ENCODE results near the gene OR6C2.
"Not testable (repeated sequence)": the region's sequence is repeated elsewhere in the genome, so short reads cannot be mapped to it uniquely, and the experiment has no call there.

The OR6C2 gene

DNA sequence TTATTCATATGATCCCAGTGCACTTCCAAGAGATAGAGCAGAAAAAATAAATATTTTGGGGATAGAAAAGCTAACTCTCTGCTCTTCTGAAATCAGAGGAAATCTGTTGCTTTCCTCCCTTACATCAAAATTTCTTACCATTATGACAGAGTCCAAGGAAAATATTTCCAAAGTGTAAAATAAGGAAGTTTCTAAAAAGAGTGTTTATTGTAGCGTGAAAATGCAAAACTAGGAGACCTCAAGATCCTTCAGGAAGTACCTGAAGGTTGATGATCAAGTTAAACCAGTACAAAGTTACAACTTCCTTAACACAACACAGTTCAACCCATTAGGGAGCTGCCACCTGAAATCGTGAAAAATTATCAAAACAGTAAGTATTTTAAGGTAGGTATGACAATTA lies at the start of gene OR6C2:
Gene OR6C2, plus strand, starts transcription at position 301 of the 400 bp plus-strand sequence. CDS start 8,138 bp downstream, outside the sequence.
- H3K27ac ChIP-seq, result no peak within 1 kb of the TSS
- DNase-seq (ENCODE audit: low read depth, low spot score), result no peak

DNA sequence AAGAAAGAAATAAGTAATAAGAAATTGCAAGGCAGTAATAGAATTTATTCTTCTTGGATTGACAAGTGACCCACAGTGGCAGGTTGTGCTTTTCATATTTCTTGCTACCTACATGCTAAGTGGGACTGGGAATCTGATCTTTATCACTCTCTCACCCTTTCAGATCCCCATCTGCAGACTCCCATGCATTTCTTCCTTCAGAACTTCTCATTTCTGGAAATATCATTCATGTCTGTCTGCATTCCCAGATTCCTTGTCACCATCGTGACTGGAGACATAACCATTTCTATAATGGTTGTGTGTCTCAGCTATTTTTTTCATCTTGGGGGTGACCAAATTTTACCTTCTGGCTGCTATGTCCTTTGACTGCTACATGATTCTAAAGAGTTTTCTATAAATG lies 47.5 kb upstream of the OR6C2 start:
- no peak for DNase-seq (ENCODE audit: low read depth, low spot score)
- H3K27ac ChIP-seq, result no peak overlapping the region

DNA sequence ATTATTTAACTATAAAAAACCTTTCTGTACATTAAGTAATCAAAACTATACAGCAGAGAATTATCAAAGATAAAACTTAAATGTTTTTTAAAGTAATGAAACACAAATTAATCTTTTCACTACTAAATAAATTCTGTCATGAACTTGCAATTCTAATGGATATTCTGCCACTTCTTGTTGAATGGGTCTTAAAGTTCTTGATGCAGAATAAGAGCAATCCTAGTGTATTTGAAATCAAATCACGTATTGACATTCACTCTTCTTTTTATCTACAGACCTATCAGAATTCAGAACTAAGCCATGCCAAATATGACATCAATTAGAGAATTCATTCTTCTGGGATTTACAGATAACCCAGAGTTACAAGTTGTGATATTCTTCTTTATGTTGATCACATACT lies 43.6 kb upstream of the OR6C2 start, which contains the start of gene OR6C65:
Gene OR6C65, plus strand, starts transcription at position 301 of the 400 bp plus-strand sequence. Its CDS starts 0 bp downstream, at position 301.
- H3K27ac ChIP-seq, result no peak within 1 kb of the TSS
- DNase-seq (ENCODE audit: low read depth, low spot score), result no peak

DNA sequence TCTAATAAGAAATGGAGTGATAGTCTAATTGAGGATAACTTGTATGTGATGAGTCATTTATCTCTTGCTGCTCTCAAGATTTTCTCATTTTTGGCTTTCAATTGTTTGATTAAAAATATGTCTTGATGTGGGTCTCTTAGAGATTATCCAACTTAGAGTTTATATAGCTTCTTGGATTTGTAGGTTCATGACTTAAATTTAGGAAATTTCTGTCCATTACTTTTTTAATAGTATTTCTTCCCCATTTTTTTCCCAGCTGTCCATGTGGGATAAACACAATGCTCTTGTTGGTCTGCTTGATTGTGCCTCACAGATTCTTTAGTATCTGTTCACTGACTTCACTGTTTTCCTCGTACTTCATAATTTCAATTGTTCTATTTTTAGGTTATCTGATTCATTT lies 36.0 kb upstream of the OR6C2 start:
- no peak overlapping the region for H3K27ac ChIP-seq
- DNase-seq (ENCODE audit: low read depth, low spot score), result no peak

DNA sequence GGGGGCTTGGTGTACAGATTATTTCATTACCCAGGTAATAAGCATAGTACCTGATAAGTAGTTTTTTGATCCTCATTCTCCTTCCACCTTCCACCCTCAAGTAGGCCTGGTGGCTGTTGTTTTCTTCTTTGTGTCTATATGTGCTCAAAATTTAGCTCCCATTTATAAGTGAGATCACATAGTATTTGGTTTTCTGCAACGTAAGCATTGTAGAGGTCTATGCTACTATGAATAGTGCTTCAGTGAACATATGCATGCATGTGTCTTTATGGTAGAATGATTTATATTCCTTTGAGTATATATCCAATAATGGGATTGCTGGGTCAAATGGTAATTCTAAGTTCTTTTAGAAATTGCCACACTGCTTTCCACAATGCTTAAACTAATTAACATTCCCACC lies 34.7 kb upstream of the OR6C2 start:
- DNase-seq (ENCODE audit: low read depth, low spot score); H3K27ac ChIP-seq: not testable (repeated sequence)

DNA sequence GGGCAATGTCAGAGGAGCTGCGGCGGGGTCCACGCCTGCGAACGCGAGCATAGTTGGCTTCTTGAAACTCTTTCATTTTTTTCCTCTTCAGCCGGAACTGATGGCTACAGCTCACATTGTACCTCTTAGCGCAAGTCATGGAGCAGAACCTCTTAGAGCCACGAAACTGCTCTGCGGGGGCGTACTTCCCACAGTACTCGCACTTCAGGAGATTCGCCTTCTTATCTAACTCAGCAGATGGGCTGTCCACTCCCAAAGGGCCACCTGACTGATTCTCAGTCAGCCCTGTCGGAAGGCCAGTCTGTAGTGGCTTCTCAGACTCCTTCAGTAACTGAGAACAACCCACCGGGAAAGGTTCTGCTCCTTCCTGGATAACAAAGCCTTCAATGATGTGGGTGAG lies 31.7 kb upstream of the OR6C2 start:
- DNase-seq (ENCODE audit: low read depth, low spot score); H3K27ac ChIP-seq: not testable (repeated sequence)

DNA sequence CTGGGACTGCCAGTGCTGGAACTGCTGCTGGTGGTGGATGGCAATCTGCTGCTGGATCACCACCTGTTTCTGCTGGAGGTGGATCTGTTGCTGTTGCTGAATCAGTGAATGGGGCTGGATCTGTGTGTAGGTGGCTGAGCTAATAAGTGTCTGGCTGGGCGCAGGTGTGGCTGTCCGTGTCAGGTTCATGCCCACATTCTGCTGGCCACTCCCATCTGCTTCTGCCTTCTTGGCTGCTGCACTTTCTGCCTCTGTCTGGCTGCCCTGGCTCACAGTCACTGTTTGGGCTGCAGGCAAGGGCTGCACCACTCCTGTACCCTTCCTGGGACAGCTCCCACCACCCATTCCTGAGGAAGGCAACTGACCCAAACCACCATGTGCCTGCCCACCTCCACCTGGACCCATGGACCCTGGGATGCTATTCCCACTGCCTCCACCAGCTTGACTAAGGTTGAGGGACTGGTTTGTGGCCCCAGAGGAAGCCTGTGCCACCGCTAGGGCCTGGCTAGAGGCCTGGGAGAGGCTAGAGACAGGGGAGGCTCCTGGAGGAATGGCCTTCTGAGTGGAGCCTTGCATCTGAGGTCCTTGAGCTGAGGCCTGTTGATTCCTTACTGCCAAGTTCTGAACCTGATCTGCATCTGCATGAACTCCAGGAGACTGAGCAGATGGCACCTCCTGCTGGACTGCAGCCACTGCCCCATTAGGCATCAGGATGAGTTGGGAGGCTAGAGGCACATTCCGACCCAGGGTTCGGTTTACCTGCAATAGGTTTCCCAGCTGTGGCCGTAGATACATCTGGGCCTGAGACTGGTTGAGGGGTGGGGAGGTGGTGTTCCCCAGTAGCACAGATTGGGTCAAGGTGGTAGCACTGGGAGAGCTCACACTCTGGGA lies 30.1 kb upstream of the OR6C2 start:
- not testable (repeated sequence) for DNase-seq (ENCODE audit: low read depth, low spot score); H3K27ac ChIP-seq

DNA sequence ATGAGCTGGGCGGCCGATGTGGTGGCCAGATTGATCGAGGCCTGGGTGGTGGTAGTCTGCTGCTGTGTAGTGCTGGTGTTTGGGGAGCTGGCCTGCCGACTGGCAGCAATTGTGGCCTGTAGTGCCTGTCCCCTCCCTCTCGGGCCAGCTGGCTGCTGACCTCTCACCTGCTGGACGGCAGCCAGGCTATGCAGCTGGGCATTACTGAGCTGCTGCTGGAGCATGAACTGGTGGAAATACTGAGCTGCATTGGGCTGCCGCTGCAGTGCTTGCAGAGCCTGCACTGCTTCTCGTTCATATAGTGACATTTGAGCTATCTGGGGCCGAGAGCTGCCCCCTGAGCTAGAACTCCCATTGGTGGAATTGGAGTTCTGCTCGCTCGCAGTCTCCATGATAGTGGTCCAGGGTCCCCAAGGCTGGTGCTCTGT lies 29.5 kb upstream of the OR6C2 start:
- DNase-seq (ENCODE audit: low read depth, low spot score); H3K27ac ChIP-seq: not testable (repeated sequence)

DNA sequence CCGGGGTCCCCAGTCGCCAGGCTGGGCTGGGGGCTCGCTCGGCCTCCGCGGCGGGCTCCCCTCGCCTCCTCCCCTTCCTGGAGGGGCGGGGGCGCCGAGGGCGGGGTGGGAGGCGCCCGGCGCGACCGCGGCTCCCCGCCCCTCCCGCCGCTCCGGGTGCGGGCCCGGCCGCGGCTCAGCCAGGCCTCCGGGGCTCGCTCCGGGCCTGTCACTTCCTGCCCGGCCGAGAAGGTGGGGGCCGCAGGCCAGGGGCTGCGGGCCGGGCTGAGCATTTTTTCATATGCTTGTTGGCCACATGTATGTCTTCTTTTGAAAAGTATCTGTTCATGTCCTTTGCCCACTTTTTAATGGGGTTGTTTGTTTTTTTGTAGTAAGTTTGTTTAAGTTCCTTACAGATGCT lies 29.0 kb upstream of the OR6C2 start:
- not testable (repeated sequence) for DNase-seq (ENCODE audit: low read depth, low spot score); H3K27ac ChIP-seq

DNA sequence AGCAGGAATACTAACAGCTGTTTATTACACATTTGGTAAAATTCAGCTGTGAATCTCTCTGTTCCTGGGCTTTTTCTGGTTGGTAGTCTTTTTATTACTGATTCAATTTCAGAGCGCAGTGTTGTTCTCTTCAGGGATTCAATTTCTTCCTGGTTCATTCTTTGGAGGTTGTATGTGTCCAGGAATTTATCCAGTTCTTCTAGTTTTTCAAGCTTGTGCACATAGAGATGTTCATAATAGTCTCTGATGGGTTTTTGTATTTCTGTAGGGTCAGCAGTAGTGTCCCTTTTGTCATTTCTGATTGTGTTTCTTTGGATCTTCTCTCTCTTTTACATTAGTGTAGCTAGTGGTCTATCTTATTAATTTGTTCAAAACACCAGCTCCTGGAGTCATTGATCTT lies 26.9 kb upstream of the OR6C2 start:
- no peak for DNase-seq (ENCODE audit: low read depth, low spot score)
- no peak overlapping the region for H3K27ac ChIP-seq

DNA sequence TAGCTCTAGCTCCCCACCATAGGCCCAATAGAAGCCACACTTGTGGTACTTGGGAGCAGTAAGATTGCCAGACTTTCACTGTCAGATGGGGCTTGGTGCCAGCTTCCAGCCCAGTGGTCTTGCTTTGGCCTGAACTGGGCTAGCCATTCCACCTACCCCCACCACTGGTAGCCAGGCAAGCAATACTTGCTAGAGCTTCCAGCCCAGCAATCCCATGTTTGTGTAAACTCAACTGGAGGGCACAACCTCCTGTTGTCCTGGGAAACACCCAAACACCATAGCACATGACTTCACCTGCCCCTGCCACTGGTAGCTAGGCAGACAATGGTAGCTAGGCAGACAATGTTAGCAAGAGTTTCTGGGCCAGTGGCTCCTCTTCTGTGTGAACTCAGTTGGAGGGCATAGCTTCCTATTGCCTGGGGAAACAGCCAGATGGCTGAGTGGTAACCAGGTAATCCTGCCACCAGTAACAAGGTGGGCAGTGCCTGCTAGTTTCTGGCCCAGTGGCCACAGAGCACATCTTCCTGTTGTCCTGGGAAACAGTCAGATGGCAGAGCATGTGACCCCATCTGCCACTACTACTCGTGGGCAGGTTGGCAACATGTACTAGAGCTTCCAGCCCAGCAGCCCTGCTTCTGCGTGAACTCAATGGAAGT lies 23.4 kb upstream of the OR6C2 start:
- no peak overlapping the region for H3K27ac ChIP-seq
- no peak for DNase-seq (ENCODE audit: low read depth, low spot score)

DNA sequence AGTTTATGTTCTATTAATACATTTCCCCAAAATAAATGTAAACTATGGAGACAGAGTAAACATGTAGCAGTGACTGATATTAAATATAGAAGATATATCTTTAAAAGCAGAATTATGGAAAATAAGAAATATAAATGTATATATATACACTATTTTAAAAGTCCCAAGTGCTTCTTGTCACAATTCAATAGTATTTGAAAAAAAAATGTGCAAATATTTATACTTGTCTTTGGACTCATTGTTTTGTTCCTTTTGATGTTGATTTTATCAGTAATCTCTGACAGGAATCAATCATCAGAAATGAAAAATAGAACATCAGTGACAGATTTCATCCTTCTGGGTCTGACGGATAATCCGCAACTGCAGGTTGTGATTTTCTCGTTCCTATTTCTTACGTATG lies 17.9 kb upstream of the OR6C2 start, which contains the start of gene OR6C76:
Gene OR6C76, plus strand, starts transcription at position 301 of the 400 bp plus-strand sequence. Its CDS starts 0 bp downstream, at position 301.
- DNase-seq (ENCODE audit: low read depth, low spot score), result no peak
- no peak within 1 kb of the TSS for H3K27ac ChIP-seq

DNA sequence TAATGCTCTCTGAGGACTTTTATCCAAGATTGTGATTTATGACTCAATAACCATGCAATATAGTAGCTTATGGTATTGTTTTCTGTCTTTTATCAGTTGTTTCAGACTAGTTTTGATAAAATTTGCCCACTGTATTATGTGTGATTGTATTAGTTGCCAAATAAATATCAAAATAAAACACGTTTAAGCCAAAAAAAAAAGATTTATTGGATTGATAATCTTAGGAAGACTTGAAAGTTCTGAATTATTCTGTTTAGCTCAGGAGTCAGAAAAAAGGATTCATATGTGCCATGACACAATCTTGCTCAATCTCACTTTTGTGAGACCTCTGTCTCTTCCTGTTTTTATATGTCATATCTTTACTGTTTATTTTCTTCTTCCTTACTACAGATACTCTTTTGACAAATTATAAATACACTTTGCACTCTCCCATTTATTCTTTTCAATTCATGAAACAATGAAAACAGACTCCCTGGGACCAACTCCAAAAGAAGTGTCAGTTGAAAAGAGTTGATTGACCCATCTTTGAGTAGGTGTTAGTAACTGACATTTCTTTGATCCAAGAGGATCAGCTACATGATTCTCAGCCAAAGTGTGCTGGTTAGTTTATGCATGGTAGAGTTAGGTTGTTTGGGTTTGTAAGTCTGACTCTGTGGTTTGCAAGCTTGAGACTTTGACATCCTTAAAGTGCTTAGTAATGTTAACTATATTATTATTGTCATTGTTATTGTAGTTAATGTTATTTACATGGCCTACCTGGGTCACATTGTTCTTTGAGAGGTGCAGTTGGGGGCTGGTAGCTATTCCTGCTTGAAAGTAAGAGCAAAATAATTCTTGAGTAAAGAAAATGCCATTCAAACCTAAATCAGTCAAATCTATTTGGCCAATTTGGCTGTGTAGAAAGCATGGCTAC lies 15.3 kb upstream of the OR6C2 start:
- no peak for DNase-seq (ENCODE audit: low read depth, low spot score)

DNA sequence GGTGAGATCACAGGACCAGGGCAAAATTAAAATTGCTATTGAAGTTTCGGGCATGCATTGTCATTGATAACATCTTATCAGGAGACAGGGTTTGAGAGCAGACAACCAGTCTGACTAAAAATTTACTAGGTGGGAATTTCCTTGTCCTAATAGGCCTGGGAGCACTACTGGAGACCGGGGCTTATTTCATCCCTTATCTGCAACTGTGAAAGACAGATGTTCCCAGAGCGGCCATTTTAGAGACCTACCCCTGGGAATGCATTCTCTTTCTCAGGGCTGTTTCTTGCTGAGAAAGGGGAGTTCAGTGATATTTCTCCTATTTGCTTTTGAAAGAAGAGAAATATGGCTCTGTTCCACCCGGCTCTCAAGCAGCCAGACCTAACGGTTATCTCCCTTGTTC lies 2.6 kb upstream of the OR6C2 start:
- H3K27ac ChIP-seq; DNase-seq (ENCODE audit: low read depth, low spot score): not testable (repeated sequence)

More for the DNA sequence above, 15.3 kb upstream of the OR6C2 start:
- no peak overlapping the region for H3K27ac ChIP-seq

DNA sequence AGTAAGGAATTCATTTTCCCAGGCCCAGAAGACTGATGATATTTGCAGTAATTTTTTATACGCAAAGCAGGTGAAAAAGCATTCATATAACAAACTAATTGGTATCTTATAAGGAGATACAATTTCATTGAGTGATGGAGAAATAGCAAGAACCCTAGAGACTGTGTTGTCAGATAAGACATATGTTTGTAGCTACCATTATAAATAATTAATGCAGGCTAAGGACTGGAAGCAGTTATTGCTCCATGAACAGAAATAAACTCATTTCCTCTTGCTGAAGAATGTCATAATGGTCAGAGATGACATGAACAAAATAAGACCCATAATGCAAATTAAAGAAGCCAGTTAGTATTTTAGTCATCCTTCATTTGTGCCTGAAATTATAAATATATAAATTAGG lies 1.5 kb downstream of the OR6C2 start:
- DNase-seq (ENCODE audit: low read depth, low spot score), result no peak
- no peak overlapping the region for H3K27ac ChIP-seq

DNA sequence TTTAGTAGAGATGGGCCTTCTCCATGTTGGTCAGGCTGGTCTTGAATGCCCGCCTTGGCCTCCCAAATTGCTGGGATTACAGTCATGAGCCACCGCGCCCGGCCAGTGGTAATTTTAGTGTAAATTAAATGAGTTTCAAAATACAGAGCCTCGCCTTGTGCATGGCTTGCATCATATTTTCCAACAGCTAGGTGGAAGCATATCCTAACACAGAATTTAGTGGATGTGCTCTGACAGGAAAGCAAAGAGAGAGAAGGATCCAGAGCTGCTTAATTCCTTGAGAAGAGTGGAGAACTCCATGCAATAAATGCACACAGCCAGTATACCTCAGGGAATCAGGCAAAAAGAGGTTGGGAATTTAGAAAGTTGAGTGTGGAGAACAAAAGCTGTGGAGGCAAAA lies 2.5 kb downstream of the OR6C2 start:
- no peak for DNase-seq (ENCODE audit: low read depth, low spot score)
- H3K27ac ChIP-seq, result no peak overlapping the region

DNA sequence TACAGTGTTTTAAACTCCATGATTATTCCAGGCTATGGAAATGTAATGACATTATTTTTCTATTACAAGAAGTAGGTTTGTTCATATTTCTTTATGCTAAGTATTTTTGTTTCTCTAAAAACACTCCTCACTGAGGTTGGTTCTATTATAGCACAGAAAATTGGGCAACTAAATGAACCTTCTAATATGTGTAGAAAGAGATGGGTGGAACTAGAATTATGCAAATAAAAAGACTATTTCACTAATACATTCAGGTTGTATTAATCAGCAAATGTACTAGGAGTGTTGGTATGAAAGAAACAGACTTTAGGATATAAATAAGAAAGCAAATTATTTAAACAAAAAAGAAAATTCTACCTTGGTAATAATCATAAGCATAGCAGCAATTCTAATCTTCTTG lies 4.9 kb downstream of the OR6C2 start:
- no peak for DNase-seq (ENCODE audit: low read depth, low spot score)
- H3K27ac ChIP-seq, result no peak overlapping the region

DNA sequence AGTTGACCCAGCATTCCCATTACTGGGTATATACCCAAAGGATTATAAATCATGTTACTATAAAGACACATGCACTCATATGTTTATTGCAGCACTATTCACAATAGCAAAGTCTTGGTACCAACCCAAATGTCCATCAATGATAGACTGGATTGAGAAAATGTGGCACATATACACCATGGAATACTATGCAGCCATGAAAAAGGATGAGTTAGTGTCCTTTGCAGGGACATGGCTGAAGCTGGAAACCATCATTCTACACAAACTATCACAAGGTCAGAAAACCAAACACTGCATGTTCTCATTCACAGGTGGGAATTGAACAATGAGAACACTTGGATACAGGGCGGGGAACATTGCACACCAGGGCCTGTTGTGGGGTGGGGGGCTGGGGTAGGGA lies 21.1 kb downstream of the OR6C2 start:
- DNase-seq (ENCODE audit: low read depth, low spot score); H3K27ac ChIP-seq: not testable (repeated sequence)

DNA sequence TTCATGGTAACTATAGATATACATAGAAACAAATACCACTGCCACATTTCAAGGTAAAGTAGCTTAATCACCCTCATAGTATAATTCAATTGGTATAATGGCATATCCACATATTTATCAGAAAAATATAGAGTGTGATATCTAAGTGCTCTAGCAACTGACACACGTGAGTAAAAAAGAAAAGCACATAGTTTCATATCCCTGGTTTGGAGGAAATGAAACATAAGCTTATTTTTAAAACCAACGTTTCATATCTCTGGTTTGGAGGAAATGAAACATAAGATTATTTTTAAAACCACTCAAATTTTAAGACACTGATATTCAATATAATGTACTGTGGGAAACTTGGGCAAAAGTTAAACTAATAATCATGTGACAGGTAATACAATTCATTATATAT lies 24.0 kb downstream of the OR6C2 start:
- no peak for DNase-seq (ENCODE audit: low read depth, low spot score)
- no peak overlapping the region for H3K27ac ChIP-seq

DNA sequence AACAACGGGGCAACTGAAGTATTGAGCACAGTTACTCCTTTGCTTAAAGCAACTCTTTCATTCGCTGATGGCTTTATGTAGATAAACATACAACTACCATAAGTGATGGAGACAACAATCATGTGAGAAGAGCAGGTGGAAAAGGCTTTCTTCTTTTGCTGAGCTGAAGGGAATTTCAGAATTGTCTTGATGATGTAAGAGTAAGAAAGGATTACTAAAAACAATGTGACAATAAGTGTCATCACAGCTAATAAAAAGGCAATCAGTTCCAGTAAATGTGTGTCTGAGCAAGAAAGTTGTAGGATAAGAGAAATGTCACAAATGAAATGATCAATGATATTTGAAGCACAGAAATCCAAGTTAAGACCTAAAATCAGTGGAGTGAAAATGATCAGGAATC lies 25.4 kb downstream of the OR6C2 start:
- H3K27ac ChIP-seq, result no peak overlapping the region
- DNase-seq (ENCODE audit: low read depth, low spot score), result no peak

Measured in epithelial cell of prostate (primary cell).